GM21723 (cell line): ENCODE measurements around the gene ZNF775.

Experiments
- ATAC-seq: cut with Tn5 transposase; IDR thresholded peaks from one replicate; pipeline ENCODE4 v1.9.1; 2021; ENCODE audit warnings: mild to moderate bottlenecking, moderate library complexity; ENCODE audit not compliant: unreplicated experiment

ZNF775 gene

GRCh38 chr7:150399421-150400007 lies 20.4 kb downstream of the ZNF775 start:
- no peak for ATAC-seq

- ATAC-seq, result no peak
Measured at GRCh38 chr7:150400008-150400787, 21.1 kb downstream of the ZNF775 start.

DNA sequence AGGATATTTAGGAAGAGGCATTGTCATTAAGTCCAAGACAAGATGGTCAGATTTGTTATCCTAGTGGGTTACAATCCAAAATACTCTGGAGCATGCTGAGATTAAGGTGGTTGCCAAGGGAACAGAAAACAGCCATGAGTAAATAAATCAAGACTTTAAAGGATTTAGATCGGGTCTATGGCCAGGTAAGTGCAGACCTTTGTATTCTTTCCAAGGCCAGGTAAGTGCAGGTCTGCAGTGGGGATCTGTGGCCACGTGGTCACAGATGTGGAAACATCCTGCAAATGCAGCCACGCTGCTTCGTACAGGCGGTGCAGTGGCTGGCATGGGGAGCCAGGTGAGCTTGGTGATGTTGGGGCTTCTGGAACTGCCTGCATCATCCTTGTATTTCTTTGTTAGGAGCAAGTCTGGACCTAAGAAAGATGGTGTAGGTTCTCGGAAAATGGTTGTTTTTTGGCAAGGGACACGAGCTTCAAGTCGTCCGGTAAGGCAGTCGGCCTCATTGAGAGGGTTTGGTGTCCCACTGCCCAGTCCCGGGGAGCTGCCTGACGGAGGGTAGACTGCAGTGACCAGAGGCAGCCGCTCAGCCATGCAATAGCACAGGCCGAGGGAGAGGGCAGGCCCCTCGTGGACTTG lies 21.8 kb downstream of the ZNF775 start:
- no peak for ATAC-seq

DNA sequence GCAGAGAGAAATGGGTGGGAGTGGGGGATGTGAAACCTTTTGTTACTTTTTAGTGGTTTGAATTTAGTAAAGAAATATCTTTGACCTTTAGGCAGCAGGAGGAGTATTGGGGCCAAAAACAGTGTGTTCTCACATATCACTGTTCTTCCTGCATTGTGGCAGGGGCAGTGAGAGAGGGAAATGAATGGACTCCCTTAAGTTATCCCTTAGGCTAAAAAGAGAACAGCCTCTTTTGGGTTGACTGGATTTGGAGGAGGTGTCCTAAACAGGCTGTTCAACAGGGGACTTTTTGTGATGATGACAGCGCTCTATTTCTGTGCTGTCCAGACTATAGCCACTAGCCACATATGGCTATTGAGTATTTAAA lies 22.3 kb downstream of the ZNF775 start:
- no peak for ATAC-seq

- ATAC-seq, result no peak
Measured at GRCh38 chr7:150401861-150402631, 22.9 kb downstream of the ZNF775 start.

- ATAC-seq, result no peak
Measured at GRCh38 chr7:150402671-150403321, 23.7 kb downstream of the ZNF775 start.

GRCh38 chr7:150403376-150404171 lies 24.4 kb downstream of the ZNF775 start:
- no peak for ATAC-seq

DNA sequence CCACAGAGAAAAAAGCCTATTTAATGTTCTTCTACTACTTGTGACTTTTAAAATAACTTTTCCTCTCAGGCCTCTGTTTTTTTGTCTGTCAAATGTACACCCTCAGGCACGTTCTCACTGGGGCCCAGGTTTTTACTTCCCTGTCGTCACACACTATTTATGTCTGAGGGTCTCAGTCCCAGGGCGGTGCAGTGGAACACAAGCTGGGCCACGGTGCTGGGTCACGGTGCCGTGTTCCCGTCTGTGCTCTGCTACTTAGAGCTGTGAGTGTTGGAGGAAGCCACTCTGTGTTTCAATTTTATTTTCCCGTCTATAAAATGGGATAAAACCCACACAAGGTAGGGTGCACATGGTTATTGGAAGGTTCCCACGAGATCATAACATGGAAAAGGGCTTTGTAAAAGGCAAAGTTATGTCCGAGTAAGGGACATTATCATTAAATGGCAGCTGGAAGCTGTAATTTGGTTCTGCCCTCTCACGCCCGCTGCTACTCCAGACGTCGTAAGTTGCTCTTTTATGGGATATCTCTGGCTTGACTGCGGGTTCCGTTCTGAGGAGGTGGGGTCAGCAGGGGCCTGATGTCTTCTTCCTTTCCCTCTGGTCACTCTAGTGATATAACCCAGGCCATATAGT lies 25.2 kb downstream of the ZNF775 start:
- no peak for ATAC-seq

DNA sequence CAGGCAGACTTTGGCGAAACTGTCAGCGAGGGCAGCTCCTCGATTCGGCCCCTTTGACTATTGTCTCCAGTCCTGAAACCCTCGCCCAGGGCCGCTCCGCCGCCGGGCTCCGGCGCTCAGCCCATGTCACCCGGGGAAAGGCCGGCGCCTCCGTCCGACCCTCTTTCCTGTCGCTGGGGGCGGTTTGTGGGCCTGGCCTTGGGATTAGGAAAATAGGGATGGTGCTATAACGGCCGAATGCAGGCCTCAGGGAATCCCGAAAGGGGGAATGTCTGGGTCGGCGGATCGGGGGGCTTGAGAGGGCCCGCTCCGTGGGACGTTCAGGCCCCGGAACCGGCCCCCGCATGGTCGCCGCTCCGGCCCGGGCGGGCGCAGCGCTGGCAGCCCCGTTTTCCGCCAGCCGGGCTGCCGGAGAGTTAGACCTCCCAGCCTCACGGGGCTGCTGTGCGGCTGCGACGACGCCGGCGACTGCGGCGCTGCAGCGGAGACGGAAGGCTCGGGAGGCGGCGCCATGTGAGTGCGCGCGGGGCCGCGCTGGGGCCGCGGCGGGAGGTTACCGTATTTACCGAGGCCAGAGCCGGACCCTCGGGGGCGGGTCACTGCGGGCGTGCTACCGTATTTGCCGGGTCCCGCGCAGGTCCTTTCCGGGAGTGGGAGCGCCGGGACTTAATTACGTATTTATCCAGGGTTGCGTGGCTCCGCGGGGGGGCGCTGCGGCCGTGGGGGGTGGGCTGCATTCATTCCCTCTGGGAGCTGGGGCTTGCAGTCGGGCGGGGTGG lies 25.9 kb downstream of the ZNF775 start:
- ATAC-seq, result peak; percentile 57

- no peak for ATAC-seq
Measured at GRCh38 chr7:150405584-150406311, 26.6 kb downstream of the ZNF775 start.

DNA sequence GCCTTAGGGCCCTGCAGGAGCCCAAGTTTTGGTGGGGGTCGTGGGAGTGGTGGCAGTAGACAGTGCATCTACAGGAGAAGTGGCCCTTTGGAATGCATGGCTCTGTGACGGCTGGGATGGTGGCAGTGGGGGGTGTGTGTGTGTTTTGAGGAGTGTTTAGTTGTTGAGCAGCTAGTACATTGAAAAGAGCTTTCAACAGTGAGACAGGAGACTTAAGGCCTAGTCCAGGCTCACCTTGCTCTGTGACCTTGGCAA lies 27.1 kb downstream of the ZNF775 start:
- no peak for ATAC-seq

DNA sequence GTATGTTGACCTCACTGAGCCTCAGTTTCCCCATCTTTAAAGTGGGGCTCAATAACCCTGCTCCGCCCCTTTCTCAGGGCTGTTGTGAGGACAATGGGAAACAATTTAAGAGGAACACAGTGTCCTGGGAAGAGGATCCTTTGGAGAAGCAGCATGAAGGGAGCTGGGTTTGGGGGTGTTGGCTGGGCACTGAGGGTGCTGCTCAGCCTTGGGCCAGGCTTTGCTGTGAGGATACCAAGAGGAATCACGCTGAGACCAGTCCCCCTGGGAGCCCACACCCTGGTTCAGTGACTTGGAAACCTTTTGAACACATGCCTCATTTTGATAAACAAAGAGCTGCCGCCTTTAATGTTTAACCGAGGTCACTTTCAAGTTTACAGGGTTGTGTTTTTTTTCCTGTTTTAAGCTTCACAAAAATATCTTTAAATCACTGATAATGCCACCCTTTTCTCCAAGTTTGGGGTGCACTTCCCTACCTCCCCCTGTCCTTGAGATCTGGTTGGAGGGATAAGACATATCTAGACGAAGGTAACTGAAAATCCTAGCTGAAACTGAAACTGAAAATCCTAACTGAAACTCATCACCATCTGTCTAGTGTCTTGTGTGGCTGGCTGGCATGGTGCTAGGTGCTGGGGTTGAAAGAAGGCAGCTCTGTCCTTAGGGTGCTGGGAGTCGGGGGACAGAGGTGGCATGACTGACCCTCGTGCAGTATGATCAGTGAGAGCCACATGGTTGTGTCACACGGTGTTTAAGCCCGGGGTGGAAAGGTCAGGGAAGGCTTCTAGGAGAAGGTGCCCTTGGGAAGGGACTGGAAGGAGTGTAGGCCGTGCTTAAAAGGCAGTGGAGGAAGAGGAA lies 27.7 kb downstream of the ZNF775 start:
- ATAC-seq, result peak; percentile 55

DNA sequence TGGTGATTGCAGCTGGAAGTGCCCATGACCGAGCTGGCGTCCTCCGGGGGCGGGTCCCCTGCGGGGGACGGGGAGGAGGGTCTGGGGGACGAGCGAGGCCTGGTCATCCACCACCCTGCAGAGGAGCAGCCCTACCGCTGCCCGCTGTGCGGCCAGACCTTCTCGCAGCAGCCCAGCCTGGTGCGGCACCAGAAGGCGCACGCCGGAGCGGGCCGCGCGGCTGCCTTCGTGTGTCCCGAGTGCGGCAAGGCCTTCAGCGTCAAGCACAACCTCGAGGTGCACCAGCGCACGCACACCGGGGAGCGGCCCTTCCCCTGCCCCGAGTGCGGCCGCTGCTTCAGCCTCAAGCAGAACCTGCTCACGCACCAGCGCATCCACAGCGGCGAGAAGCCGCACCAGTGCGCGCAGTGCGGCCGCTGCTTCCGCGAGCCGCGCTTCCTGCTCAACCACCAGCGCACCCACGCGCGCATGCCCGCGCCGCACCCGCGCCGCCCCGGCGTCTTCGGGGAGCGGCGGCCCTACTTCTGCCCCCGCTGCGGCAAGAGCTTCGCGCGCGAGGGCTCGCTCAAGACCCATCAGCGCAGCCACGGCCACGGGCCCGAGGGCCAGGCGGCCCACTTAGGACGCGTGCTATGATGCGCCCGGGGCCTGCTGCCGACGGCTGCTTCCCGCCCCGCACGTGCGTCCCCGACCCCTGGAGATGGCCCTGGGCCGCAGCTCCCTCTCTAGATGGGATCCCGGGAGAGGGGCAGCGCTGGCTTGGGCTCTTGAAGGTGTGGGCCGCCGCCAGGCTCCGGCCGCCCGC lies 28.7 kb downstream of the ZNF775 start:
- ATAC-seq, result no peak

- ATAC-seq, result no peak
Measured at GRCh38 chr7:150408393-150409299, 29.5 kb downstream of the ZNF775 start.

- ATAC-seq, result no peak
Measured at GRCh38 chr7:150409300-150410030, 30.3 kb downstream of the ZNF775 start.
